ENCODE measurements around the gene CADM2.

DNA sequence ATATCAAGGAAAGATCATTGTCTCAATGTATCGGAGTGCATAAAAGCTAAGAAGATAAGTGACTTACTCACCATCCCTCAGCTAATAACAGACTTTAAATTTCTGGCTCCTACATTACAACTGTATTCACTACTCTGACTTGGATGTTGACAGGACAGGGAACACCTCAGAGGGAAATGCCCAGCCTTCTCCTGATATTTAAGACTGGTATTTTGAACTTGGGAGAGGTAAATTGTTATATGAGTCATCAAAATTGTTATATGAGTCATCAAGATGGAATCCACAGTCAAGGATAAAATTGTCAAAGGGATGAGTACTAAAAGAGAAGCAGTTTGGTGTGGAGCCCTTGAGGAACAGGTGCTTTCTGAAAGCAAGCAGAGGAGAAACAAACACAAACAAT is 1070.8 kb downstream of the CADM2 start:
- TF ChIP-seq, protein P1, sequence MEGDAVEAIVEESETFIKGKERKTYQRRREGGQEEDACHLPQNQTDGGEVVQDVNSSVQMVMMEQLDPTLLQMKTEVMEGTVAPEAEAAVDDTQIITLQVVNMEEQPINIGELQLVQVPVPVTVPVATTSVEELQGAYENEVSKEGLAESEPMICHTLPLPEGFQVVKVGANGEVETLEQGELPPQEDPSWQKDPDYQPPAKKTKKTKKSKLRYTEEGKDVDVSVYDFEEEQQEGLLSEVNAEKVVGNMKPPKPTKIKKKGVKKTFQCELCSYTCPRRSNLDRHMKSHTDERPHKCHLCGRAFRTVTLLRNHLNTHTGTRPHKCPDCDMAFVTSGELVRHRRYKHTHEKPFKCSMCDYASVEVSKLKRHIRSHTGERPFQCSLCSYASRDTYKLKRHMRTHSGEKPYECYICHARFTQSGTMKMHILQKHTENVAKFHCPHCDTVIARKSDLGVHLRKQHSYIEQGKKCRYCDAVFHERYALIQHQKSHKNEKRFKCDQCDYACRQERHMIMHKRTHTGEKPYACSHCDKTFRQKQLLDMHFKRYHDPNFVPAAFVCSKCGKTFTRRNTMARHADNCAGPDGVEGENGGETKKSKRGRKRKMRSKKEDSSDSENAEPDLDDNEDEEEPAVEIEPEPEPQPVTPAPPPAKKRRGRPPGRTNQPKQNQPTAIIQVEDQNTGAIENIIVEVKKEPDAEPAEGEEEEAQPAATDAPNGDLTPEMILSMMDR (IDR thresholded peaks at IDR 0.05): no peak
- no peak for TF ChIP-seq POLR2A (IDR thresholded peaks at IDR 0.05)

Data from adrenal gland (tissue), 5 donors.